Karpas-422 (cell line): Measurements from ENCODE around the gene SYT1. TPM values are rescaled to one million over a fixed set of nuclear protein-coding genes. Genes with fewer than 3 reads are reported as not detected.

ENCODE experiments used
- DNase-seq: peaks from one replicate; pipeline ENCODE4 v3.0.0-alpha.2; 2015
- H2AFZ ChIP-seq: fragments of 200-600 bp; sonication (generic); 2 replicates; pipeline ENCODE4 v1.6.1; 2014; ENCODE audit warnings: antibody characterized with exemption, low read length, mixed read lengths
- H3K27ac ChIP-seq: fragments of 200-600 bp; sonication (generic); 2 replicates; pipeline ENCODE4 v1.5.1; 2014; ENCODE audit warnings: mild to moderate bottlenecking, low read length, moderate library complexity
- H3K27me3 ChIP-seq: fragments of 200-600 bp; sonication (generic); 2 replicates; pipeline ENCODE4 v1.6.1; 2014; ENCODE audit warnings: low read length, mixed read lengths
- H3K36me3 ChIP-seq: fragments of 200-600 bp; sonication (generic); 2 replicates; pipeline ENCODE4 v1.6.1; 2014; ENCODE audit warnings: low read length, mixed read lengths; ENCODE audit not compliant: insufficient read depth
- H3K4me1 ChIP-seq: fragments of 200-600 bp; sonication (generic); 2 replicates; pipeline ENCODE4 v1.6.1; 2014; ENCODE audit warnings: mild to moderate bottlenecking, low read length, mixed read lengths
- H3K4me2 ChIP-seq: fragments of 200-600 bp; sonication (generic); 2 replicates; pipeline ENCODE4 v1.6.1; 2014; ENCODE audit warnings: low read length, low read depth, mild to moderate bottlenecking; ENCODE audit not compliant: poor library complexity, severe bottlenecking
- H3K4me3 ChIP-seq: fragments of 200-600 bp; sonication (generic); 2 replicates; pipeline ENCODE4 v1.5.1; 2014; ENCODE audit warnings: mild to moderate bottlenecking, antibody characterized with exemption, low read length, mixed read lengths
- H3K79me2 ChIP-seq: fragments of 200-600 bp; sonication (generic); 2 replicates; pipeline ENCODE4 v1.6.1; 2014; ENCODE audit warnings: mild to moderate bottlenecking, low read length, mixed read lengths
- H3K9ac ChIP-seq: fragments of 200-600 bp; sonication (generic); 2 replicates; pipeline ENCODE4 v1.6.0; 2014; ENCODE audit warnings: low read length
- H3K9me2 ChIP-seq: fragments of 200-600 bp; sonication (generic), shearing (Covaris generic); replicated peaks from 2 replicates; pipeline ENCODE4 v1.6.0; 2014; ENCODE audit warnings: mild to moderate bottlenecking, low read length, moderate library complexity; ENCODE audit not compliant: insufficient read depth
- H3K9me3 ChIP-seq: fragments of 300-700, 200-600 bp; sonication (generic); 2 replicates; pipeline ENCODE4 v1.6.1; 2014; ENCODE audit warnings: low read length, mixed read lengths
- H4K20me1 ChIP-seq: fragments of 200-600 bp; sonication (generic); 2 replicates; pipeline ENCODE4 v1.6.1; 2014; ENCODE audit warnings: mild to moderate bottlenecking, antibody characterized with exemption, low read length, low read depth; ENCODE audit not compliant: insufficient read depth
- small RNA-seq: library from RNA; depleted of rRNA; stranded (forward); fragments of <200 nt; gene quantifications from one replicate; pipeline ENCODE3, GENCODE V24; 2014
- total RNA-seq: library from RNA; depleted of rRNA; stranded (reverse); fragments of >200 nt; shearing (Covaris generic); gene quantifications from 2 replicates; pipeline ENCODE4 v1.2.3, GENCODE V29; 2014; ENCODE audit warnings: low replicate concordance

SYT1 gene
- total RNA-seq, 1 experiment from 2014 or later = not detected

GRCh38 chr12:79486154-79486553, 621.6 kb downstream of the SYT1 start:
- Histone ChIP-seq H3K79me2 (no peaks in the 10 kb centered on the region), H4K20me1 (no peaks in the 10 kb centered on the region), H3K9ac (no peak overlapping the region), H3K4me2 (no peak overlapping the region), H3K9me3 (no peaks in the 10 kb centered on the region), H3K4me3 (no peak overlapping the region), H3K36me3 (no peaks in the 10 kb centered on the region), H3K4me1 (no peaks in the 10 kb centered on the region), H2AFZ (no peak overlapping the region), H3K9me2 (no peaks in the 10 kb centered on the region), H3K27ac (no peak overlapping the region), H3K27me3 (no peaks in the 10 kb centered on the region)
- DNase-seq = no peak

GRCh38 chr12:79487386-79488110, 623.0 kb downstream of the SYT1 start:
- Histone ChIP-seq H4K20me1 (no peaks in the 10 kb centered on the region), H3K27ac (no peak overlapping the region), H3K27me3 (no peaks in the 10 kb centered on the region), H3K9me2 (no peaks in the 10 kb centered on the region), H3K9ac (no peak overlapping the region), H3K79me2 (no peaks in the 10 kb centered on the region), H3K9me3 (no peaks in the 10 kb centered on the region), H3K4me1 (no peaks in the 10 kb centered on the region), H3K36me3 (no peaks in the 10 kb centered on the region), H3K4me3 (no peak overlapping the region), H3K4me2 (no peak overlapping the region), H2AFZ (no peak overlapping the region)
- DNase-seq = no peak

Small RNA genes lying within 50 kb of the gene (small RNA-seq; reads per million reads assigned to genes)
- not detected for gene MIR1252
